ENCODE data around the gene THSD4. TPM values are rescaled to one million over a fixed set of nuclear protein-coding genes. Genes with fewer than 3 reads are reported as not detected.

THSD4 gene
- total and polyA plus RNA-seq, 2 of the 4 experiments (the other 2 are of a cell fraction), result 25.5 to 31.1 TPM

DNA sequence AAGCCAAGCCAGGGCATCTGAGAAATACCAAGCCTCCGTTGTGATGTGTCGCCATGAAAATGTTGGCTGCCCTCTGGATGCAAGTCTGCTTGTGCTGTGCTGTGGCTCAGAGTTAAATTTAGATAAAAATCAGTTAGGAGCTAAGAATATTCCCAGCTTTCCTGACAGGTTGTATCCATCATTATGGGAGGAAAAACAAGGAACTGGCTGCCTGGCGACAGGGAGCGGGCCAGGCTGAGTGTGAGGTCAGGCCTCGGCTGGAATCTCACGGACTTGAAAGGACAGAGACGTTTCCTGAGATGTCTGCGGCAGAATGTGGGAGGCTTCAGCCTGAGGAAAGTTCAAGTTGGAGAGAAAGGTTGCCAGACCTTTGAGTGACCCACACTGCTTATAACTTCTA, 213.8 kb downstream of the THSD4 start:
- in situ Hi-C loops (cut with MboI; ENCODE audit: low sequenced_read_pairs) (no loop called here), intact Hi-C loops (cut with micrococcal nuclease) (no loop called here), dilution Hi-C loops (cut with HindIII; ENCODE audit: low sequenced_read_pairs, unreplicated experiment) (no loop called here)
- peak overlapping the region; percentile 98 for H3K4ac ChIP-seq (ENCODE audit: low read depth, low read length)
- peak overlapping the region; percentile 62 for H3K27ac ChIP-seq (ENCODE audit: insufficient read depth, low read length)
- POLR2A ChIA-PET (ENCODE audit: unreplicated experiment), result interaction anchor here (0.8 kb wide), 1 partner anchor 116 kb away, joined by 4 read pairs; no protein-coding TSS in a partner anchor
- no TSS peak for BruUV-seq (replicated peaks)
- no peak overlapping the region for H3K4me2 ChIP-seq (ENCODE audit: low read depth, low read length)
- peak overlapping the region; percentile 99 for H4K91ac ChIP-seq (ENCODE audit: insufficient read depth, low read depth, low read length)
- no peaks in the 10 kb centered on the region for H4K20me1 ChIP-seq (ENCODE audit: insufficient read depth, low read length)
- WGBS, 2 experiments (ENCODE audit: extremely low coverage in 2 of 2, insufficient read length in 1 of 2), result 100% methylated on average over 1 of the region's 8 CpGs; no CpG with 5 or more reads in 1 of the 2 experiments
- peaks cover 55% of the 10 kb centered on the region for H3K4me1 ChIP-seq (ENCODE audit: control insufficient read depth, insufficient read depth, low read length)
- H4K8ac ChIP-seq (ENCODE audit: low read depth in 2 of 2, low read length in 2 of 2), result peak overlapping the region; percentile 95 to 98
- H3K9me3 ChIP-seq (ENCODE audit: control insufficient read depth, insufficient read depth, low read length), result no peaks in the 10 kb centered on the region
- H3K56ac ChIP-seq (ENCODE audit: extremely low read depth, insufficient read depth, low read length), result peak overlapping the region; percentile 7; the same call in 1 of the 2 replicates
- H2AFZ ChIP-seq (replicated peaks; ENCODE audit: low read length, poor library complexity), result peak overlapping the region; percentile 40
- peak overlapping the region; percentile 93 for H4K5ac ChIP-seq (ENCODE audit: low read depth, low read length)
- peak overlapping the region; percentile 99; the same call in 2 of the 3 replicates for H2BK15ac ChIP-seq (ENCODE audit: low read depth, low read length)
- peak overlapping the region; percentile 99 for H2BK20ac ChIP-seq (ENCODE audit: low read depth, low read length)
- H2BK120ac ChIP-seq (ENCODE audit: low read depth, low read length), result peak overlapping the region; percentile 99
- DNase-seq (peak; percentile 35), ATAC-seq (ENCODE audit: low read depth) (no peak)
- peak overlapping the region; percentile 13 for H3K23ac ChIP-seq (ENCODE audit: low read depth, low read length)
- no peaks in the 10 kb centered on the region for H3K27me3 ChIP-seq (ENCODE audit: control insufficient read depth, insufficient read depth, low read length)
- H2AK9ac ChIP-seq (replicated peaks; ENCODE audit: low read depth, low read length, poor library complexity), result peak overlapping the region; percentile 8
- peaks cover 48% of the 10 kb centered on the region for H3K9me1 ChIP-seq (ENCODE audit: insufficient read depth, low read length)
- CTCF ChIA-PET, result no interaction called here
- peak overlapping the region; percentile 96 for H3K14ac ChIP-seq (replicated peaks; ENCODE audit: low read depth, low read length)
- no peak overlapping the region for H3K4me3 ChIP-seq (ENCODE audit: insufficient read depth, low read depth, low read length)
- H3K9ac ChIP-seq (ENCODE audit: low read depth, low read length), result no peak overlapping the region
- peak overlapping the region; percentile 100 for H2AK5ac ChIP-seq (ENCODE audit: low read depth, low read length)
- peak overlapping the region; percentile 99 for H2BK5ac ChIP-seq (ENCODE audit: low read depth, low read length, poor library complexity, severe bottlenecking)
- peaks cover 32 to 73% of the 10 kb centered on the region in 2 experiments; a peak in 3 of 4 replicates for H3K79me1 ChIP-seq (ENCODE audit: low read depth in 1 of 2, low read length in 2 of 2)
- peak overlapping the region; percentile 99 for H3K18ac ChIP-seq (ENCODE audit: low read depth, low read length)
- peaks cover 8% of the 10 kb centered on the region; the same call in 1 of the 2 replicates for H3K36me3 ChIP-seq (ENCODE audit: control insufficient read depth, insufficient read depth, low read length)
- no peak for TF ChIP-seq CEBPB (IDR thresholded peaks at IDR 0.05; ENCODE audit: low read depth, low read length)
- no peak for TF ChIP-seq RFX5 (IDR thresholded peaks at IDR 0.05; ENCODE audit: low read depth, low read length)
- TF ChIP-seq FOS (IDR thresholded peaks at IDR 0.05; ENCODE audit: low read depth, low read length), result no peak
- TF ChIP-seq RCOR1 (IDR thresholded peaks at IDR 0.05; ENCODE audit: insufficient replicate concordance, low read length), result no peak
- TF ChIP-seq, protein P1, sequence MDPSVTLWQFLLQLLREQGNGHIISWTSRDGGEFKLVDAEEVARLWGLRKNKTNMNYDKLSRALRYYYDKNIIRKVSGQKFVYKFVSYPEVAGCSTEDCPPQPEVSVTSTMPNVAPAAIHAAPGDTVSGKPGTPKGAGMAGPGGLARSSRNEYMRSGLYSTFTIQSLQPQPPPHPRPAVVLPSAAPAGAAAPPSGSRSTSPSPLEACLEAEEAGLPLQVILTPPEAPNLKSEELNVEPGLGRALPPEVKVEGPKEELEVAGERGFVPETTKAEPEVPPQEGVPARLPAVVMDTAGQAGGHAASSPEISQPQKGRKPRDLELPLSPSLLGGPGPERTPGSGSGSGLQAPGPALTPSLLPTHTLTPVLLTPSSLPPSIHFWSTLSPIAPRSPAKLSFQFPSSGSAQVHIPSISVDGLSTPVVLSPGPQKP (IDR thresholded peaks at IDR 0.05; ENCODE audit: borderline replicate concordance, low read depth, low read length), result no peak
- TF ChIP-seq RAD21 (IDR thresholded peaks at IDR 0.05; ENCODE audit: low read length), result no peak
- TF ChIP-seq, protein P2, sequence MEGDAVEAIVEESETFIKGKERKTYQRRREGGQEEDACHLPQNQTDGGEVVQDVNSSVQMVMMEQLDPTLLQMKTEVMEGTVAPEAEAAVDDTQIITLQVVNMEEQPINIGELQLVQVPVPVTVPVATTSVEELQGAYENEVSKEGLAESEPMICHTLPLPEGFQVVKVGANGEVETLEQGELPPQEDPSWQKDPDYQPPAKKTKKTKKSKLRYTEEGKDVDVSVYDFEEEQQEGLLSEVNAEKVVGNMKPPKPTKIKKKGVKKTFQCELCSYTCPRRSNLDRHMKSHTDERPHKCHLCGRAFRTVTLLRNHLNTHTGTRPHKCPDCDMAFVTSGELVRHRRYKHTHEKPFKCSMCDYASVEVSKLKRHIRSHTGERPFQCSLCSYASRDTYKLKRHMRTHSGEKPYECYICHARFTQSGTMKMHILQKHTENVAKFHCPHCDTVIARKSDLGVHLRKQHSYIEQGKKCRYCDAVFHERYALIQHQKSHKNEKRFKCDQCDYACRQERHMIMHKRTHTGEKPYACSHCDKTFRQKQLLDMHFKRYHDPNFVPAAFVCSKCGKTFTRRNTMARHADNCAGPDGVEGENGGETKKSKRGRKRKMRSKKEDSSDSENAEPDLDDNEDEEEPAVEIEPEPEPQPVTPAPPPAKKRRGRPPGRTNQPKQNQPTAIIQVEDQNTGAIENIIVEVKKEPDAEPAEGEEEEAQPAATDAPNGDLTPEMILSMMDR (conservative IDR thresholded peaks at IDR 0.05; ENCODE audit: low read depth, low read length), result no peak
- TF ChIP-seq MXI1 (IDR thresholded peaks at IDR 0.05; ENCODE audit: borderline replicate concordance, low read depth, low read length), result no peak
- TF ChIP-seq SMC3 (IDR thresholded peaks at IDR 0.05; ENCODE audit: low read depth, low read length), result no peak
- no peak for TF ChIP-seq CHD1 (IDR thresholded peaks at IDR 0.05; ENCODE audit: low read depth, low read length)
- no peak for TF ChIP-seq BHLHE40 (IDR thresholded peaks at IDR 0.05; ENCODE audit: low read depth, low read length)
- TF ChIP-seq POLR2A (IDR thresholded peaks at IDR 0.05; ENCODE audit: low read depth, low read length), result no peak
- no peak for TF ChIP-seq MAFK (IDR thresholded peaks at IDR 0.05; ENCODE audit: low read depth, low read length)
- TF ChIP-seq NFE2L2 (IDR thresholded peaks at IDR 0.05; ENCODE audit: low read depth, low read length), result no peak
- TF ChIP-seq MAZ (IDR thresholded peaks at IDR 0.05; ENCODE audit: borderline replicate concordance, low read depth, low read length), result no peak
- TF ChIP-seq, protein P3, sequence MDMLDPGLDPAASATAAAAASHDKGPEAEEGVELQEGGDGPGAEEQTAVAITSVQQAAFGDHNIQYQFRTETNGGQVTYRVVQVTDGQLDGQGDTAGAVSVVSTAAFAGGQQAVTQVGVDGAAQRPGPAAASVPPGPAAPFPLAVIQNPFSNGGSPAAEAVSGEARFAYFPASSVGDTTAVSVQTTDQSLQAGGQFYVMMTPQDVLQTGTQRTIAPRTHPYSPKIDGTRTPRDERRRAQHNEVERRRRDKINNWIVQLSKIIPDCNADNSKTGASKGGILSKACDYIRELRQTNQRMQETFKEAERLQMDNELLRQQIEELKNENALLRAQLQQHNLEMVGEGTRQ (IDR thresholded peaks at IDR 0.05; ENCODE audit: low read depth, low read length), result no peak

Measured in IMR-90 (cell line).